Uterus (tissue), 4 donors: ENCODE data around the gene STRN. TPM values are rescaled to one million over a fixed set of nuclear protein-coding genes. Genes with fewer than 3 reads are reported as not detected.

Experiments
- DNase-seq, 2 donors: peaks; one replicate each; pipeline ENCODE4 v3.0.0-alpha.2; 2019 to 2020
- H3K27ac ChIP-seq, 2 donors: fragments of 200-600 bp; sonication (generic); 1 replicate in 1 of 2; 2 replicates in 1 of 2; pipeline ENCODE4 v1.5.1; 2016 to 2018
- H3K27me3 ChIP-seq, 2 donors: fragments of 200-600 bp; sonication (generic); one replicate each; pipeline ENCODE4 v1.5.1; 2018 to 2019; ENCODE audit warnings: control low read depth in 1 of 2
- H3K36me3 ChIP-seq, 2 donors: fragments of 200-600 bp; sonication (generic); one replicate each; pipeline ENCODE4 v1.5.1; 2019; ENCODE audit warnings: control low read depth in 1 of 2
- H3K4me1 ChIP-seq, 2 donors: fragments of 200-600 bp; sonication (generic); one replicate each; pipeline ENCODE4 v1.5.1; 2018 to 2019; ENCODE audit warnings: control low read depth in 1 of 2
- H3K4me3 ChIP-seq, 2 donors: fragments of 200-600 bp; sonication (generic); 1 replicate in 1 of 2; 2 replicates in 1 of 2; pipeline ENCODE4 v1.5.1; 2018 to 2019; ENCODE audit warnings: mild to moderate bottlenecking in 1 of 2
- H3K9me3 ChIP-seq, 2 donors: fragments of 200-600 bp; sonication (generic); one replicate each; pipeline ENCODE4 v1.5.1; 2019; ENCODE audit warnings: control low read depth in 1 of 2
- CTCF ChIP-seq, 4 experiments: fragments of 200-600 bp in 2 of 4; fragments of 450-650 bp in 2 of 4; sonication (generic) in 2 of 4; IDR thresholded peaks; one replicate each; pipeline ENCODE4 v1.5.1; 2016 to 2019; ENCODE audit warnings: antibody characterized with exemption in 4 of 4, mild to moderate bottlenecking in 2 of 4, moderate library complexity in 1 of 4
- POLR2A ChIP-seq, 2 donors: fragments of 450-650 bp; IDR thresholded peaks; one replicate each; pipeline ENCODE4 v1.6.1; 2016; ENCODE audit warnings: antibody characterized with exemption in 2 of 2, mild to moderate bottlenecking in 1 of 2, moderate library complexity in 1 of 2
- intact Hi-C: fragments of 100-400 bp; cut with DNase I; formaldehyde crosslinking; loops from one replicate; pipeline ENCODE4 v1.15.1; 2023; ENCODE audit warnings: low total_unique reads
- total RNA-seq, 4 donors: library from RNA; depleted of rRNA in 3 of 4; stranded (reverse); fragments of >200 nt in 3 of 4; gene quantifications; one replicate each; pipeline versions ENCODE4 v1.1.0 to v1.2.4, GENCODE V29; 2014 to 2023
- donor health status: DM: yes; HTN: yes; CAD: no.

Gene STRN
- total RNA-seq, 4 donors from 2014 or later = 12.0 to 29.0 (median 20.2) TPM

GRCh38 chr2:36915627-36916026, 50.7 kb downstream of the STRN start:
- intact Hi-C loops = no loop called here
- H3K36me3 ChIP-seq = no peaks in the 10 kb centered on the region
- H3K27ac ChIP-seq = no peak overlapping the region
- H3K9me3 ChIP-seq = no peaks in the 10 kb centered on the region
- DNase-seq = no peak
- TF ChIP-seq POLR2A (IDR thresholded peaks at IDR 0.05) (no peak), CTCF (IDR thresholded peaks at IDR 0.05) (no peak)
- H3K4me1 ChIP-seq = no peaks in the 10 kb centered on the region
- no peak overlapping the region for H3K4me3 ChIP-seq
- H3K27me3 ChIP-seq = no peaks in the 10 kb centered on the region

GRCh38 chr2:36912695-36913094, 53.6 kb downstream of the STRN start:
- Histone ChIP-seq H3K27me3 (no peaks in the 10 kb centered on the region), H3K9me3 (no peaks in the 10 kb centered on the region), H3K4me3 (no peak overlapping the region), H3K27ac (no peak overlapping the region), H3K4me1 (no peaks in the 10 kb centered on the region), H3K36me3 (no peaks in the 10 kb centered on the region)
- intact Hi-C loops = no loop called here
- TF ChIP-seq POLR2A (IDR thresholded peaks at IDR 0.05) (no peak), CTCF (IDR thresholded peaks at IDR 0.05) (no peak)
- DNase-seq = no peak

GRCh38 chr2:36911012-36911411, 55.3 kb downstream of the STRN start:
- Histone ChIP-seq H3K9me3 (no peaks in the 10 kb centered on the region), H3K36me3 (no peaks in the 10 kb centered on the region), H3K4me3 (no peak overlapping the region), H3K27ac (no peak overlapping the region), H3K4me1 (no peaks in the 10 kb centered on the region), H3K27me3 (no peaks in the 10 kb centered on the region)
- intact Hi-C loops = no loop called here
- no peak for TF ChIP-seq CTCF (IDR thresholded peaks at IDR 0.05)
- TF ChIP-seq POLR2A (IDR thresholded peaks at IDR 0.05) = no peak
- DNase-seq = no peak

GRCh38 chr2:36906277-36906676, 60.1 kb downstream of the STRN start:
- intact Hi-C loops = no loop called here

GRCh38 chr2:36904636-36905035, 61.7 kb downstream of the STRN start:
- intact Hi-C loops = no loop called here
- no peak for DNase-seq
- Histone ChIP-seq H3K27ac (no peak overlapping the region), H3K36me3 (no peaks in the 10 kb centered on the region), H3K4me1 (no peaks in the 10 kb centered on the region), H3K4me3 (no peak overlapping the region), H3K9me3 (no peaks in the 10 kb centered on the region), H3K27me3 (no peaks in the 10 kb centered on the region)
- TF ChIP-seq POLR2A (IDR thresholded peaks at IDR 0.05) = no peak
- TF ChIP-seq CTCF (IDR thresholded peaks at IDR 0.05) = no peak

More at GRCh38 chr2:36906277-36906676, 60.1 kb downstream of the STRN start:
- Histone ChIP-seq H3K4me3 (no peak overlapping the region), H3K9me3 (no peaks in the 10 kb centered on the region), H3K27ac (no peak overlapping the region), H3K36me3 (no peaks in the 10 kb centered on the region), H3K27me3 (no peaks in the 10 kb centered on the region), H3K4me1 (no peaks in the 10 kb centered on the region)
- DNase-seq = no peak
- TF ChIP-seq CTCF (IDR thresholded peaks at IDR 0.05) = no peak
- no peak for TF ChIP-seq POLR2A (IDR thresholded peaks at IDR 0.05)
